Measurements from ENCODE around the gene PUS1. TPM values are rescaled to one million over a fixed set of nuclear protein-coding genes. Genes with fewer than 3 reads are reported as not detected.

Gene PUS1
- total RNA-seq, 3 donors from 2014 or later, result 21.0 to 28.3 (median 22.9) TPM

DNA sequence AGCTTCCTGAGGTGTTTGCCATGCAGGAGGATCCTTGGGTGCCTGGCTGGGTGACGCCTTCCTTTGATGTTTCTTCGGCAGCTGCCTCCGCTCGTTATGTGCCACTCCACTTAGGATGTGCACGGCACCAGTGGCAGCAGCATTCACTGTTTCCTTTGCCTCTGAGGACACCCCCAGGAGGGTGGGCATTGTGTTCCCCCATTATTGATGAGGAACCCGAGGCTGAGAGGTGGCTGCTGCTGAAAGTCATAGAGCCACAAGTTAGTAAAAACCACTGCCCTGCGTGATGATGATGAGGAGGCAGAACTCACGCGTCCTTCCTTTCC, 61.9 kb downstream of the PUS1 start:
- H3K4me1 ChIP-seq (ENCODE audit: low read depth), result no peaks in the 10 kb centered on the region
- no peak overlapping the region for H3K4me3 ChIP-seq
- peaks cover 10% of the 10 kb centered on the region for H3K36me3 ChIP-seq (ENCODE audit: low read depth)
- no peaks in the 10 kb centered on the region for H3K9me3 ChIP-seq
- intact Hi-C loops (cut with DNase I, micrococcal nuclease), result no loop called here
- TF ChIP-seq, protein P1, sequence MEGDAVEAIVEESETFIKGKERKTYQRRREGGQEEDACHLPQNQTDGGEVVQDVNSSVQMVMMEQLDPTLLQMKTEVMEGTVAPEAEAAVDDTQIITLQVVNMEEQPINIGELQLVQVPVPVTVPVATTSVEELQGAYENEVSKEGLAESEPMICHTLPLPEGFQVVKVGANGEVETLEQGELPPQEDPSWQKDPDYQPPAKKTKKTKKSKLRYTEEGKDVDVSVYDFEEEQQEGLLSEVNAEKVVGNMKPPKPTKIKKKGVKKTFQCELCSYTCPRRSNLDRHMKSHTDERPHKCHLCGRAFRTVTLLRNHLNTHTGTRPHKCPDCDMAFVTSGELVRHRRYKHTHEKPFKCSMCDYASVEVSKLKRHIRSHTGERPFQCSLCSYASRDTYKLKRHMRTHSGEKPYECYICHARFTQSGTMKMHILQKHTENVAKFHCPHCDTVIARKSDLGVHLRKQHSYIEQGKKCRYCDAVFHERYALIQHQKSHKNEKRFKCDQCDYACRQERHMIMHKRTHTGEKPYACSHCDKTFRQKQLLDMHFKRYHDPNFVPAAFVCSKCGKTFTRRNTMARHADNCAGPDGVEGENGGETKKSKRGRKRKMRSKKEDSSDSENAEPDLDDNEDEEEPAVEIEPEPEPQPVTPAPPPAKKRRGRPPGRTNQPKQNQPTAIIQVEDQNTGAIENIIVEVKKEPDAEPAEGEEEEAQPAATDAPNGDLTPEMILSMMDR (IDR thresholded peaks at IDR 0.05), result no peak
- ATAC-seq (no peak), DNase-seq (no peak)

DNA sequence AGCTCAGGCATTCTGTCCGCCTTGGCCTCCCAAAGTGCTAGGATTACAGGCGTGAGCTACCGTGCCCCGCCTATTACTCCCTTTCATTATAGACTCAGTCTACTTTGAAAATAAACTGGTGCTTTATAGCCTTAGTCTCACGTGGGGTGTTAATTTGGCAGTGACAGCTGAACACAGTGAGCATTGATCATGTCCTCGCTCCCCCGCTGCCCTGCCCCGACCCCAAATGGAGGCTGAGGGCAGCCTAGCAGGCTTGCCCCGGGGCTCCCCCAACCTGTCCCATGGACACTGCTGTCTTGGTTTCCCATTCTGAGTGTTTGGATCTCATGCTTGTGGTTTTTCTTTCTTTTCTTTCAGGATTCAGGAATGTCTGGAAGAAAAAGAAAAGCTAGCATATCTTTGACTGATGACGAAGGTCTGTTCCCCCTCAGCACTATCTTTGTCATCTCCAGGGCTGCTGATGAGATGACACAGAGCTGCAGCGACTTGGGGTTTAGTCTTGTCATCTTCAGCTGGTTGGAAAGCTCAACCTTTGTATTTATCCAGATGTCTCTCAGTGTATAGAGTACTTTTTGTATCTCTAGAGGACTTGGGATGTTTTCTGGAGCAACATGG, 62.8 kb downstream of the PUS1 start:
- TF ChIP-seq, protein P1 (IDR thresholded peaks at IDR 0.05), result no peak
- ATAC-seq, result no peak
- Histone ChIP-seq H3K36me3 (ENCODE audit: low read depth) (peaks cover 7% of the 10 kb centered on the region), H3K4me3 (no peak overlapping the region), H3K4me1 (ENCODE audit: low read depth) (no peaks in the 10 kb centered on the region), H3K9me3 (no peaks in the 10 kb centered on the region)
- no peak for DNase-seq
- intact Hi-C loops (cut with DNase I, micrococcal nuclease), result no loop called here

DNA sequence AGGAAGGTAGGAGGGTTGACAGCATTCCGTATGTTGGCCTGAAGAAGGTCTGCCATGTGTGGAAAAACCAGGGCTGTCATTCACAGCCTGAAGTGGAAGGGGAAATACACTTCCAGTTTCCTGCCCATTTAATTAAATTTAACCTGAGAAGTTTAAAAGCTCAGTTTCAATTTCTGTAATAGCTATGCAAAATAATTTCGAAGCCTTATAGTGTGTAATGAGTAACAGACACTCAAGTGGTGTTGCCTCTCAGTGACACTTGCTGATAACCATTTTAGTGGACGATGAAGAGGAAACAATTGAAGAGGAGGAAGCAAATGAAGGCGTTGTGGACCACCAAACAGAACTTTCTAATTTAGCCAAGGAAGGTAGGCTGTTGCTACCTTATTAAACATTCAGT, 65.5 kb downstream of the PUS1 start:
- Histone ChIP-seq H3K4me1 (ENCODE audit: low read depth) (no peaks in the 10 kb centered on the region), H3K36me3 (ENCODE audit: low read depth) (peaks cover 7% of the 10 kb centered on the region), H3K4me3 (no peak overlapping the region), H3K9me3 (no peaks in the 10 kb centered on the region)
- intact Hi-C loops (cut with DNase I, micrococcal nuclease), result no loop called here
- no peak for ATAC-seq
- no peak for DNase-seq
- TF ChIP-seq, protein P1 (IDR thresholded peaks at IDR 0.05), result no peak

Other genes starting within 250 kb of the PUS1 start
- 10 to 100 TPM; 34.5 to 52.7 (median 50.7) TPM for gene SFSWAP, start 218.2 kb upstream of the PUS1 start, total RNA-seq
- 1 to 10 TPM; 1.1 to 5.3 (median 1.4) TPM for gene MMP17, start 100.9 kb upstream of the PUS1 start, total RNA-seq
- gene ULK1, start 34.7 kb upstream of the PUS1 start, total RNA-seq, result 10 to 100 TPM; 20.0 to 60.4 (median 28.3) TPM
- gene EP400, start 20.7 kb downstream of the PUS1 start, total RNA-seq, result 10 to 100 TPM; 34.9 to 47.8 (median 40.7) TPM
- gene DDX51, start 215.0 kb downstream of the PUS1 start, total RNA-seq, result 10 to 100 TPM; 14.2 to 18.7 (median 15.6) TPM
- 10 to 100 TPM; 12.9 to 17.5 (median 13.3) TPM for gene NOC4L, start 215.2 kb downstream of the PUS1 start, total RNA-seq

Data from mucosa of descending colon (tissue), 3 donors.